Fibroblast of villous mesenchyme (primary cell): ENCODE measurements around the gene DSTYK. TPM values are rescaled to one million over a fixed set of nuclear protein-coding genes. Genes with fewer than 3 reads are reported as not detected.

Source experiments
- DNase-seq: peaks from one replicate; pipeline ENCODE4 v3.0.0-alpha.2; 2010; ENCODE audit warnings: low read depth
- H3K4me3 ChIP-seq: 2 replicates; pipeline ENCODE4 v1.5.1; 2011; ENCODE audit warnings: low read depth, mild to moderate bottlenecking, low read length
- CTCF ChIP-seq: IDR thresholded peaks from 2 replicates; pipeline ENCODE4 v1.5.1; 2012; ENCODE audit warnings: low read depth, mild to moderate bottlenecking, low read length; ENCODE audit not compliant: insufficient read depth
- total RNA-seq: library from RNA; depleted of rRNA; stranded (reverse); fragments of >200 nt; gene quantifications from 2 replicates; pipeline ENCODE4 v1.2.3, GENCODE V29; 2012

The DSTYK gene
- total RNA-seq, 1 donor = 22.0 TPM

GRCh38 chr1:205247130-205247921 lies 35.8 kb upstream of the DSTYK start:
- no peak overlapping the region for H3K4me3 ChIP-seq
- TF ChIP-seq CTCF = no peak
- DNase-seq = no peak

GRCh38 chr1:205246351-205247119 lies 35.0 kb upstream of the DSTYK start:
- DNase-seq = no peak
- TF ChIP-seq CTCF = no peak
- no peak overlapping the region for H3K4me3 ChIP-seq

GRCh38 chr1:205245096-205245495 lies 33.6 kb upstream of the DSTYK start:
- no peak for TF ChIP-seq CTCF
- H3K4me3 ChIP-seq = no peak overlapping the region
- DNase-seq = no peak

GRCh38 chr1:205244384-205244783 lies 32.9 kb upstream of the DSTYK start:
- H3K4me3 ChIP-seq = no peak overlapping the region
- TF ChIP-seq CTCF = no peak
- no peak for DNase-seq

DNA sequence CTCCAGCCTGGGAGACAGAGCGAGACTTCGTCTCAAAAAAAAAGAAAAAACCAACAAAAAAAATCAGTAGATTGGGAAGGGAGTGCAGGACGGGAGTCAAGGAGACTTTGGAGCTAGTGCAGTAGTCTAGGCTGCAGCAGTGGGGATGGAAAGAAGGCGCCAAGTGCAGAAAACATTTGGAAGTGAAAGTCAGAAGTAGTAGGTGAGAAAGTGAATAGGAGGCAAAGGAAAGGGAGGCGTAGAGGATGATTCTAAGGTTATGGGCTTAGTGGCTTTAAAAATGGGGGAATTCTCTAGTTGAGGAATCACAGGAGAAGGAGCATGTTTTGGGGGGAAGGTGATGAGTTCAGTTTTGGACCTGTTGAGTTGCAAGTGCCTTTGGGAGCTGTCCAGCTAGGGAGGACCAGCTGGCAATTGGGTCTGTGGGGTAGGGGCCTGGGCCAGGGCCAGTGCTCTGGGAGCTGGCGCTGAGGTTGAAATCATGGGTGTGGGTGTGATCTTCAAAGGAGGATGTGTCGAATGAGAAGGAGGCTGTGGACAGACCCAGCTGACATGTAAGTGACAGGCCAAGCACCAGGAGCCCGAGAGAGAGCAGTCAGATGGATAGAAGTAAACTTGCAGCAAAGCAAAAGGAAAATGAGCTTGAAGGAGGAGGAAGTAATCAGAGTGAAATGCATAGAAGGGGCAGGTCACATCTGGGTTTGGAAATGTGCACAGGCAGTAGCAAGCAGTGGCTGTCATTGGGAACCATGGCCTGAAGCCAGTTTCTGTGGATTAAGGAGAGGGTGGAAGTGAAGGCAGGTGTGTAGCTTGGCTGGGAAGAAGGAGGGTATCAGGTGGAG lies 32.1 kb upstream of the DSTYK start:
- no peak for DNase-seq
- TF ChIP-seq CTCF = no peak
- no peak overlapping the region for H3K4me3 ChIP-seq

DNA sequence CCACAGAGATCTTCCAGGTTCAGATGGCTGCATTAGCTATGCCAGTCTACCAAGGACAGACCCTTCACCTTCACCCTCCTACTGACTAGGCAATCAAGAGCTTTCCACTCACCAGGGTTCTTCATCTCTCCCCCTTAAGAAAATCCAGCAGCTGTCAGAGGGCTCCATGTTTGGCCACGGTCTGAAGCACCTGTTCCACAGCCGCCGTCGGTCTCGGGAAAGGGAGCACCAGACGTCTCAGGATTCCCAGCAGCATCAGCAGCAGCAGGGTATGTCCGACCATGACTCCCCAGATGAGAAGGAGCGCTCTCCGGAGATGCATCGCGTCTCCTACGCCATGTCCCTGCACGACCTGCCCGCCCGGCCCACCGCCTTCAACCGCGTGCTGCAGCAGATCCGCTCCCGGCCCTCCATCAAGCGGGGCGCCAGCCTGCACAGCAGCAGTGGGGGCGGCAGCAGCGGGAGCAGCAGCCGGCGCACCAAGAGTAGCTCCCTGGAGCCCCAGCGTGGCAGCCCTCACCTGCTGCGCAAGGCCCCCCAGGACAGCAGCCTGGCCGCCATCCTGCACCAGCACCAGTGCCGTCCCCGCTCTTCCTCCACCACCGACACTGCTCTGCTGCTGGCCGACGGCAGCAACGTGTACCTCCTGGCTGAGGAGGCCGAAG lies 30.0 kb upstream of the DSTYK start:
- no peak for DNase-seq
- no peak for TF ChIP-seq CTCF
- no peak overlapping the region for H3K4me3 ChIP-seq
